DOHH2 (cell line): Measurements from ENCODE around the gene KIF13A.

Experiments used
- CTCF ChIP-seq: fragments of 200-600 bp; sonication (generic); IDR thresholded peaks from one replicate; pipeline ENCODE4 v1.5.1; 2014; ENCODE audit warnings: antibody characterized with exemption, mild to moderate bottlenecking, low read depth, low read length; ENCODE audit not compliant: poor library complexity, severe bottlenecking
- EZH2phosphoT487 ChIP-seq: fragments of 200-600 bp; sonication (generic); IDR thresholded peaks from 2 replicates; pipeline ENCODE4 v1.6.1; 2017; ENCODE audit warnings: borderline replicate concordance, mild to moderate bottlenecking, antibody characterized with exemption, low read length, moderate library complexity, mixed read lengths

DNA sequence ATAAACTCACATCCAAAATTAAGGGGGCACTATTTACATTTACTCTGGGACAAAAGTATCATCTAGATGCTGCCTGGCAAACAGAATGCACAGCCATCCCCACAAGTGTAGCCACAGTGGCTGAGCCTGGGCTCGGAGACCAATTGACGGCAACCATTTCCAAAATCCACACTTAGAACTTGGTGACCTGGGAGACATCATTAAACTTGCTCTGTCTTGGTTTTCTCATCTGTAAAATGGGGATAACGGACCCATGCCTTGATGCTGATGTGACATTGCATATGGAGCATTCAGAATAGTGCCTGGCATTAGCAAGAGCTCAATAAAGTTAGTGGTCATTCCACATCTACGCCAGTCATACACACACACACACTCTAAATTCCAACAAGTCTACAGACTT lies 140.7 kb downstream of the KIF13A start:
- TF ChIP-seq EZH2phosphoT487 (no peak), CTCF (no peak)
